Liver (tissue), 9 donors: ENCODE measurements around the gene LMCD1. TPM values are rescaled to one million over a fixed set of nuclear protein-coding genes. Genes with fewer than 3 reads are reported as not detected.

Source experiments
- DNase-seq: peaks from one replicate; pipeline ENCODE4 v3.0.0-alpha.2; 2017; ENCODE audit warnings: low spot score
- H3K27ac ChIP-seq, 2 donors: one replicate each; pipeline ENCODE4 v1.7.0; 2013; ENCODE audit warnings: inconsistent platforms in 2 of 2, low read length in 2 of 2, control low read depth in 1 of 2, low read depth in 1 of 2, mild to moderate bottlenecking in 1 of 2
- H3K27me3 ChIP-seq, 4 donors: one replicate each; pipeline versions ENCODE4 v1.6.1 to v1.7.0; 2013; ENCODE audit warnings: low read length in 3 of 4, inconsistent platforms in 1 of 4, mild to moderate bottlenecking in 1 of 4, moderate library complexity in 1 of 4; ENCODE audit not compliant: control insufficient read depth in 4 of 4, insufficient read depth in 4 of 4
- H3K36me3 ChIP-seq, 4 donors: one replicate each; pipeline versions ENCODE4 v1.6.1 to v1.7.0; 2013; ENCODE audit warnings: low read length in 3 of 4, mild to moderate bottlenecking in 3 of 4, low read depth in 1 of 4, moderate library complexity in 1 of 4; ENCODE audit not compliant: control insufficient read depth in 4 of 4, insufficient read depth in 3 of 4
- H3K4me1 ChIP-seq, 4 donors: one replicate each; pipeline versions ENCODE4 v1.6.1 to v1.7.0; 2013; ENCODE audit warnings: low read length in 3 of 4, mild to moderate bottlenecking in 3 of 4, moderate library complexity in 1 of 4; ENCODE audit not compliant: control insufficient read depth in 4 of 4, insufficient read depth in 4 of 4
- H3K4me3 ChIP-seq, 3 donors: one replicate each; pipeline versions ENCODE4 v1.6.1 to v1.7.0; 2013; ENCODE audit warnings: low read length in 3 of 3, control low read depth in 1 of 3, low read depth in 1 of 3, mild to moderate bottlenecking in 1 of 3
- H3K9ac ChIP-seq, 2 donors: one replicate each; pipeline ENCODE4 v1.7.0; 2013; ENCODE audit warnings: low read length in 2 of 2, mild to moderate bottlenecking in 2 of 2, moderate library complexity in 2 of 2, control low read depth in 1 of 2, low read depth in 1 of 2
- H3K9me3 ChIP-seq, 4 donors: one replicate each; pipeline versions ENCODE4 v1.6.1 to v1.7.0; 2013; ENCODE audit warnings: low read length in 3 of 4; ENCODE audit not compliant: control insufficient read depth in 4 of 4
- EGR1 ChIP-seq, 2 donors: IDR thresholded peaks; 2 replicates each; pipeline ENCODE4 v1.6.1; 2016 to 2018; ENCODE audit warnings: antibody characterized with exemption in 2 of 2, low read depth in 2 of 2
- FOXA1 ChIP-seq: IDR thresholded peaks from 2 replicates; pipeline ENCODE4 v1.6.1; 2016; ENCODE audit warnings: antibody characterized with exemption
- FOXA2 ChIP-seq: IDR thresholded peaks from 2 replicates; pipeline ENCODE4 v1.6.1; 2016; ENCODE audit warnings: antibody characterized with exemption
- GABPA ChIP-seq, 2 donors: IDR thresholded peaks in 1 of 2; conservative IDR thresholded peaks in 1 of 2; 2 replicates each; pipeline ENCODE4 v1.6.1; 2016; ENCODE audit warnings: antibody characterized with exemption in 2 of 2, mild to moderate bottlenecking in 1 of 2, moderate library complexity in 1 of 2
- HNF4A ChIP-seq, 2 donors: conservative IDR thresholded peaks; 2 replicates each; pipeline ENCODE4 v1.6.1; 2016; ENCODE audit warnings: antibody characterized with exemption in 2 of 2, mild to moderate bottlenecking in 2 of 2
- HNF4G ChIP-seq: IDR thresholded peaks from 2 replicates; pipeline ENCODE4 v1.6.1; 2016; ENCODE audit warnings: antibody characterized with exemption
- JUND ChIP-seq, 2 donors: IDR thresholded peaks; 2 replicates each; pipeline ENCODE4 v1.6.1; 2016; ENCODE audit warnings: antibody characterized with exemption in 2 of 2
- NR2F2 ChIP-seq: IDR thresholded peaks from 2 replicates; pipeline ENCODE4 v1.6.1; 2016; ENCODE audit warnings: antibody characterized with exemption
- RAD21 ChIP-seq, 2 donors: IDR thresholded peaks; 2 replicates each; pipeline ENCODE4 v1.6.1; 2016; ENCODE audit warnings: antibody characterized with exemption in 2 of 2, mild to moderate bottlenecking in 2 of 2
- RXRA ChIP-seq, 2 donors: IDR thresholded peaks; 2 replicates each; pipeline ENCODE4 v1.6.1; 2017 to 2018; ENCODE audit warnings: antibody characterized with exemption in 2 of 2, mild to moderate bottlenecking in 1 of 2
- SP1 ChIP-seq: IDR thresholded peaks from 2 replicates; pipeline ENCODE4 v1.6.1; 2018; ENCODE audit warnings: antibody characterized with exemption, mild to moderate bottlenecking
- TAF1 ChIP-seq: conservative IDR thresholded peaks from 2 replicates; pipeline ENCODE4 v1.6.1; 2016; ENCODE audit warnings: antibody characterized with exemption, mild to moderate bottlenecking
- YY1 ChIP-seq: IDR thresholded peaks from 2 replicates; pipeline ENCODE4 v1.6.1; 2016; ENCODE audit warnings: antibody characterized with exemption, mild to moderate bottlenecking
- WGBS: extraction: QIAGEN DNeasy Blood & Tissue Kit; methylation state at CpG from one replicate; pipeline ENCODE4 v1.1.7; 2013; 5-methylcytosine and 5-hydroxymethylcytosine counted together
- polyA plus RNA-seq, 2 donors: library from polyadenylated mRNA; stranded (reverse) in 1 of 2; unstranded in 1 of 2; fragments of 200-250 nt in 1 of 2; fragments of >200 nt in 1 of 2; fragmentation: Nextera tagmentation in 1 of 2; extraction: Ambion mirVana in 1 of 2; gene quantifications; one replicate each; pipeline versions ENCODE4 v1.2.1 to v1.2.3, GENCODE V29; 2013 to 2015
- total RNA-seq, 2 donors: library from RNA; depleted of rRNA; stranded (reverse); fragments of >200 nt; gene quantifications; one replicate each; pipeline ENCODE4 v1.2.3, GENCODE V29; 2014
- TF ChIP-seq, protein P1 (sequence below): IDR thresholded peaks from 2 replicates; pipeline ENCODE4 v1.6.1; 2016; ENCODE audit warnings: antibody characterized with exemption
- TF ChIP-seq, protein P2 (sequence below): IDR thresholded peaks from 2 replicates; pipeline ENCODE4 v1.6.1; 2016; ENCODE audit warnings: antibody characterized with exemption, mild to moderate bottlenecking
- TF ChIP-seq, protein P3 (sequence below): IDR thresholded peaks from 2 replicates; pipeline ENCODE4 v1.6.1; 2016; ENCODE audit warnings: antibody characterized with exemption
- TF ChIP-seq, protein P4 (sequence below): fragments of 150-350 bp; IDR thresholded peaks from 2 replicates; pipeline ENCODE4 v1.5.1; 2017; ENCODE audit warnings: improper control_type of control experiment, low read depth, low read length; ENCODE audit not compliant: missing input control
- TF ChIP-seq, protein P5 (sequence below): IDR thresholded peaks from 2 replicates; pipeline ENCODE4 v1.6.1; 2016; ENCODE audit warnings: antibody characterized with exemption
- donor health status: healthy.
- donor health status: healthy.
- donor health status: healthy.
- donor health status: healthy.
- donor health status: healthy.

Gene LMCD1
- total and polyA plus RNA-seq, 4 donors = 3.1 to 8.3 (median 6.0) TPM

DNA sequence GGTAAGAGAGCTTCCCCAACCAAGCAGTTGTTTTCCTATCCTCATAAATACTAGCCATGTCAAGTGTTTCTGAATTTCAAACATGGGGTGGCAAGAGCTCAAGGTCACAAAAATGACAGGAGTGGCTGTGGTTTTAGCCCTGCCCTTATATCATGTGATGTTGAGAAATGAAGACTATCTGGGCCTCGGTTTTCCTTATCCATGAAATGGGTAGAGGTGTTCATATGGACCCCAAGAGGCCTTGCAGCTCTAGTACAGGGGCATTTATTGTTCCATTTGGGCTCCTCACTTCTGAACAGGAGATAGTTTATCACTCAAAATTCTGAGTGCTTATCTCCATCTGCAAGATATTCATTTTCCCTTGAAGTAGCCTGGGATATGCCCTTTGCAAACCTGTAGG, 35.8 kb downstream of the LMCD1 start:
- Histone ChIP-seq H3K9ac (no peak overlapping the region), H3K27ac (no peak overlapping the region), H3K27me3 (no peaks in the 10 kb centered on the region), H3K36me3 (no peaks in the 10 kb centered on the region), H3K4me3 (no peak overlapping the region), H3K4me1 (peaks cover 3 to 9% (median 5%) of the 10 kb centered on the region in 4 donors), H3K9me3 (no peaks in the 10 kb centered on the region)
- TF ChIP-seq EGR1 (IDR thresholded peaks at IDR 0.05; ENCODE audit: low read depth in 2 of 2) = no peak
- TF ChIP-seq RAD21 (IDR thresholded peaks at IDR 0.05) = no peak
- TF ChIP-seq, protein P1, sequence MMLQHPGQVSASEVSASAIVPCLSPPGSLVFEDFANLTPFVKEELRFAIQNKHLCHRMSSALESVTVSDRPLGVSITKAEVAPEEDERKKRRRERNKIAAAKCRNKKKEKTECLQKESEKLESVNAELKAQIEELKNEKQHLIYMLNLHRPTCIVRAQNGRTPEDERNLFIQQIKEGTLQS = no peak
- TF ChIP-seq FOXA2 = no peak
- TF ChIP-seq, protein P2, sequence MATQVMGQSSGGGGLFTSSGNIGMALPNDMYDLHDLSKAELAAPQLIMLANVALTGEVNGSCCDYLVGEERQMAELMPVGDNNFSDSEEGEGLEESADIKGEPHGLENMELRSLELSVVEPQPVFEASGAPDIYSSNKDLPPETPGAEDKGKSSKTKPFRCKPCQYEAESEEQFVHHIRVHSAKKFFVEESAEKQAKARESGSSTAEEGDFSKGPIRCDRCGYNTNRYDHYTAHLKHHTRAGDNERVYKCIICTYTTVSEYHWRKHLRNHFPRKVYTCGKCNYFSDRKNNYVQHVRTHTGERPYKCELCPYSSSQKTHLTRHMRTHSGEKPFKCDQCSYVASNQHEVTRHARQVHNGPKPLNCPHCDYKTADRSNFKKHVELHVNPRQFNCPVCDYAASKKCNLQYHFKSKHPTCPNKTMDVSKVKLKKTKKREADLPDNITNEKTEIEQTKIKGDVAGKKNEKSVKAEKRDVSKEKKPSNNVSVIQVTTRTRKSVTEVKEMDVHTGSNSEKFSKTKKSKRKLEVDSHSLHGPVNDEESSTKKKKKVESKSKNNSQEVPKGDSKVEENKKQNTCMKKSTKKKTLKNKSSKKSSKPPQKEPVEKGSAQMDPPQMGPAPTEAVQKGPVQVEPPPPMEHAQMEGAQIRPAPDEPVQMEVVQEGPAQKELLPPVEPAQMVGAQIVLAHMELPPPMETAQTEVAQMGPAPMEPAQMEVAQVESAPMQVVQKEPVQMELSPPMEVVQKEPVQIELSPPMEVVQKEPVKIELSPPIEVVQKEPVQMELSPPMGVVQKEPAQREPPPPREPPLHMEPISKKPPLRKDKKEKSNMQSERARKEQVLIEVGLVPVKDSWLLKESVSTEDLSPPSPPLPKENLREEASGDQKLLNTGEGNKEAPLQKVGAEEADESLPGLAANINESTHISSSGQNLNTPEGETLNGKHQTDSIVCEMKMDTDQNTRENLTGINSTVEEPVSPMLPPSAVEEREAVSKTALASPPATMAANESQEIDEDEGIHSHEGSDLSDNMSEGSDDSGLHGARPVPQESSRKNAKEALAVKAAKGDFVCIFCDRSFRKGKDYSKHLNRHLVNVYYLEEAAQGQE = no peak
- TF ChIP-seq HNF4G = no peak
- TF ChIP-seq RXRA (IDR thresholded peaks at IDR 0.05) = no peak
- TF ChIP-seq, protein P3, sequence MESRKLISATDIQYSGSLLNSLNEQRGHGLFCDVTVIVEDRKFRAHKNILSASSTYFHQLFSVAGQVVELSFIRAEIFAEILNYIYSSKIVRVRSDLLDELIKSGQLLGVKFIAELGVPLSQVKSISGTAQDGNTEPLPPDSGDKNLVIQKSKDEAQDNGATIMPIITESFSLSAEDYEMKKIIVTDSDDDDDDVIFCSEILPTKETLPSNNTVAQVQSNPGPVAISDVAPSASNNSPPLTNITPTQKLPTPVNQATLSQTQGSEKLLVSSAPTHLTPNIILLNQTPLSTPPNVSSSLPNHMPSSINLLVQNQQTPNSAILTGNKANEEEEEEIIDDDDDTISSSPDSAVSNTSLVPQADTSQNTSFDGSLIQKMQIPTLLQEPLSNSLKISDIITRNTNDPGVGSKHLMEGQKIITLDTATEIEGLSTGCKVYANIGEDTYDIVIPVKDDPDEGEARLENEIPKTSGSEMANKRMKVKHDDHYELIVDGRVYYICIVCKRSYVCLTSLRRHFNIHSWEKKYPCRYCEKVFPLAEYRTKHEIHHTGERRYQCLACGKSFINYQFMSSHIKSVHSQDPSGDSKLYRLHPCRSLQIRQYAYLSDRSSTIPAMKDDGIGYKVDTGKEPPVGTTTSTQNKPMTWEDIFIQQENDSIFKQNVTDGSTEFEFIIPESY = no peak
- TF ChIP-seq, protein P4, sequence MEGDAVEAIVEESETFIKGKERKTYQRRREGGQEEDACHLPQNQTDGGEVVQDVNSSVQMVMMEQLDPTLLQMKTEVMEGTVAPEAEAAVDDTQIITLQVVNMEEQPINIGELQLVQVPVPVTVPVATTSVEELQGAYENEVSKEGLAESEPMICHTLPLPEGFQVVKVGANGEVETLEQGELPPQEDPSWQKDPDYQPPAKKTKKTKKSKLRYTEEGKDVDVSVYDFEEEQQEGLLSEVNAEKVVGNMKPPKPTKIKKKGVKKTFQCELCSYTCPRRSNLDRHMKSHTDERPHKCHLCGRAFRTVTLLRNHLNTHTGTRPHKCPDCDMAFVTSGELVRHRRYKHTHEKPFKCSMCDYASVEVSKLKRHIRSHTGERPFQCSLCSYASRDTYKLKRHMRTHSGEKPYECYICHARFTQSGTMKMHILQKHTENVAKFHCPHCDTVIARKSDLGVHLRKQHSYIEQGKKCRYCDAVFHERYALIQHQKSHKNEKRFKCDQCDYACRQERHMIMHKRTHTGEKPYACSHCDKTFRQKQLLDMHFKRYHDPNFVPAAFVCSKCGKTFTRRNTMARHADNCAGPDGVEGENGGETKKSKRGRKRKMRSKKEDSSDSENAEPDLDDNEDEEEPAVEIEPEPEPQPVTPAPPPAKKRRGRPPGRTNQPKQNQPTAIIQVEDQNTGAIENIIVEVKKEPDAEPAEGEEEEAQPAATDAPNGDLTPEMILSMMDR = no peak
- no peak for TF ChIP-seq FOXA1
- TF ChIP-seq SP1 = no peak
- no peak for TF ChIP-seq TAF1
- no peak for TF ChIP-seq HNF4A (conservative IDR thresholded peaks at IDR 0.05)
- TF ChIP-seq, protein P5, sequence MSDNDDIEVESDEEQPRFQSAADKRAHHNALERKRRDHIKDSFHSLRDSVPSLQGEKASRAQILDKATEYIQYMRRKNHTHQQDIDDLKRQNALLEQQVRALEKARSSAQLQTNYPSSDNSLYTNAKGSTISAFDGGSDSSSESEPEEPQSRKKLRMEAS = no peak
- no peak for TF ChIP-seq YY1
- TF ChIP-seq JUND (IDR thresholded peaks at IDR 0.05) = no peak
- no peak for TF ChIP-seq NR2F2
- no peak for TF ChIP-seq GABPA (IDR thresholded peaks at IDR 0.05 in 1 of 2, conservative IDR thresholded peaks at IDR 0.05 in 1 of 2)
- WGBS = 96% methylated on average over 1 of the region's 1 CpG
- no peak for DNase-seq
